Measurements from ENCODE around the gene NEURL1B.
"Not testable (repeated sequence)": the region's sequence is repeated elsewhere in the genome, so short reads cannot be mapped to it uniquely, and the experiment has no call there.

Gene NEURL1B

DNA sequence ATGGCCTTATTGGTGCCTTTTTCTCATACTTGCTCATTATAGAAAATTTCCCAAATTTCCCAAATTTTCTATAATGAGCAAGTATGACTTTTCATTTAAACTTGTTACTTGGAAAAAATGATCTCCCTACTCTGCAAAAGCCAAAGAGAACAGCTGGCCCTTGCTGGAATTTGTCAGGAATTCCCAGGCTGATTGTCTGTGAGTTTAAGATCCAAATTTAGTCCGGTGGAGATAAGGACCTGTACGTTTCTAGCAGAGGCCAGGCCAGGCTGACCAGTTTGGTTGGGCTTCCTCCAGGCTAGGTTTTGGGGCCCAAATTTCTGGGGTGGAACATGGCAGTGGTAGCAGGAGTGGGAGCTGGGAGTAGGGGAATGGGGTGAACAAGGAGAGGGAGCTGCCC is 51.9 kb downstream of the NEURL1B start:
- DNase-seq (ENCODE audit: low read depth in 1 of 2, low spot score in 1 of 2), result no peak

GRCh38 chr5:172694061-172694460 is 53.0 kb downstream of the NEURL1B start:
- DNase-seq (ENCODE audit: low read depth in 1 of 2, low spot score in 1 of 2), result no peak

DNA sequence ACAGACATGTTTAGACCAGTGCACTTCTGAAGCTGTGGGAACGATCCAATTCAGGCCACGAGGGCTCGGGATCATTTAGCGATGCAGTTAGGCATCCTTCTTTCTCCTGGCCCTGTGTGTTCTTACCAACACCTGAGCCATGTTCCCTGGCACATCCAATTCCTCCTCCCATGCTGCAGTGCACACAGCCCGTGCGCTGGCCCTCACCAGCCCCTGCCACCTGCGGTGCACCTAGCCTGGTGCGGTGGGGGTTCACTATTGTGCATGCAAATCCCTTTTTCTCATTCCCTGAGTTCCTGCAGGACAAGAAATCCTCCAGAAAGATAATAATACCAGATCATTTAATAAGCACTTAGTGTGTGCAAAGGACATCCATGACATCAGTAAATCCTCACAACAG is 53.5 kb downstream of the NEURL1B start:
- no peak for DNase-seq (ENCODE audit: low read depth in 1 of 2, low spot score in 1 of 2)

DNA sequence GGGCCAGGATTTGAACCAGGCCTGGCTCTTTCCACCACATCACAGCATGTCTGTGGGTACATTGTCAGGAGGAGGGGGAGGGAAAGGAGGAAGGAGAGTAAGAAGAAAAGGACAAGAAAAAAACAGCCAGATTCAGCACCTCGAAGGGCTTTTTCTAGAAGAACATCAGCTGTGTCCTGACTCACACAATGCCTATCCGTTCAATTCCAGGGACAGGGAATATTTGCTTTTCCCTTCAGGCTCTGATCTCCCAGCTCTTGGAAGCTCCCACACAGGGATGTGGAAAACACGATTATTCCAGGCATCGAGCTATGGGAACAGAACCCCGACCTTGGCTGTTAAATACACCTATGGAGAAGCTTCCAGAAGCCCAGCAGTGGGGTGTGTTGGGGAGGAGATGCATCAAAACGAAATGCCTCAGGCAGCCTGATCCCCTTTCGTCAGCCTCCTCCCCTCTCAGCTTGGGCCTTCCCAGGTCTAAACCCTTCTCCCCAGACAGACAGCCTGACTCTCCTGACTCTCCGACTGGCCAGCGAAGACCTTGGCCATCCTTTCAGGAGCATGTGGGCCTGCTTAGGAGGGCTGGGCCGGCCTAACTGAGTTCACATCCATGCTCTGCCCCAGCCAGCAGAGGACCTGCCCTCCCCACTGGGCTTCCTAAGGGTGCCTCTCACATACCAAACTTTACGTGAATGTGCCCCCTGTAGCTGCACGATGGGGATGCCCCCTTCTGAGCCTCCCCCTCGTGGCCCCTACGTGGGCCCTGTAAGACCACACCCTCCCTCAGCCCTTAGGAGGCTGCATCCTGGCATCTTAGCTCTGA is 54.4 kb downstream of the NEURL1B start:
- no peak for DNase-seq (ENCODE audit: low read depth in 1 of 2, low spot score in 1 of 2)

DNA sequence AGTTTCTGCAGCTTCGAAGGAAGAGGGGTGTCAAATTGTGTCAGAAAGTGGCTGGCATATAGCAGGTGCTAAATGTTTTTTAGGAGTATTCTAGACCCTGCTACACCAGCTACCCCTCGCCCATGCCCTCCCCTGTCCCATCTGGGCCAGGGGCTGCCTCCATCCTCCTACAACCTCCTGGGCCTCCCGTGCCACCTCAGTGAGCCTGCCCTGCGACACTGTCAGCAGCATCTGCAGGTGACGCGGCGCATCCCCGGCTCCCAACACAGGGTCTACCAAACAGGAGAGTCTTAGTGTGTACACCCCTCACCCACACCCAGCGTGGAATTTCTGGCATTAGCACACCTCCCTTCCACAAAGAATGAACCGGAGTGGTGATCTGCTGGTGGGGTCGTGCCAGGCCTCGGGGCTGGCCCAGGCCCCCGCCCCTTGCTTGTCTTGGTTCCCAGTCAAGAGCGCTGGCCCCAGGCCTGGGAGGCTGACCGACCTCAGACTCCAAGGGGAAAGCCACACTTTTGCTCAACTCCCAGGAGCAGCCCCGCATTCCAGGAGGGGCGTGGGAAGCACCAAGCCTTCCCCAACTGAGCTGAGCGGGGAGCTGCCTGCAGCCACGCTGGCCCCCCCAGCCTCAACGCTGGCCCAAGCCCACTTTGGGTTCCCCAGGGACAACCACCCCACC is 55.2 kb downstream of the NEURL1B start:
- no peak for DNase-seq (ENCODE audit: low read depth in 1 of 2, low spot score in 1 of 2)

GRCh38 chr5:172697123-172698121 is 56.4 kb downstream of the NEURL1B start:
- peak; percentile 60 to 80 for DNase-seq (ENCODE audit: low read depth in 1 of 2, low spot score in 1 of 2)

DNA sequence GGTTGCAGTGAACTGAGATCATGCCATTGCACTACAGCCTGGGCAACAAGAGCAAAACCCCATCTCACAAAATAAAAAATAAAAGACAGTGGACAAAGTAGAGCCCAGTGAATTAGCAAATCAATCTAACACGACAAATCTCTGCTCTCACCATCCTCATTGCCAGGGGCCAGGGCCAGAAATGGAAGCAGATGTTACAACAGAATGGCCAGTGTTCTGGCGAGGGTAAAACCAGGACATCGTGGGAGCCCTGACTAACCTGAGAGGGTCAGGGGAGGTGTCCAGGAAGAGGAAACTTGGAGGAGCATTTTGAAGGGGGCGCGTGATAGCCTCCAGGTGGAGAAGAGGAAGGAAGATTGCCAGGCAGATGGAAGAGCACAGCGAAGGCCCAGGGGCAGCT is 58.4 kb downstream of the NEURL1B start:
- no peak for DNase-seq (ENCODE audit: low read depth in 1 of 2, low spot score in 1 of 2)

DNA sequence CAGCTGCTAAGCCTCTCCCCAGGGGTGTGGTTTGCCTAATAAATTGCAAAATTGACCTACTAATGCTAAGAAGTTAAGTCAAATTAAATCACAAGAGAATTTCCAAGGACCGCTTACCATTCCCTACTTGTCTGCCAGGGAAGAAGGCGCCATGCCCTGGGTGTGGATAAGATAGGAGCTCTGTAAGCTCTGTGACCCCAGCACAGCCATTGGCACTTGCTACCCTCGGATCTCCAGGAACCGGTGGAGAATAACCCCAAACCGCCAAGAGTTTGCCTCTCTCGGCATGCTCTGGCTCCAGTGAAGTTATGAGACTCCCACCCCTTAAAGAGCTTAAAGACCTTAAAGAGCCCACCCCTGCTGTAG is 58.9 kb downstream of the NEURL1B start:
- no peak for DNase-seq (ENCODE audit: low read depth in 1 of 2, low spot score in 1 of 2)

GRCh38 chr5:172700365-172701290 is 59.6 kb downstream of the NEURL1B start:
- DNase-seq (ENCODE audit: low read depth in 1 of 2, low spot score in 1 of 2), result no peak

DNA sequence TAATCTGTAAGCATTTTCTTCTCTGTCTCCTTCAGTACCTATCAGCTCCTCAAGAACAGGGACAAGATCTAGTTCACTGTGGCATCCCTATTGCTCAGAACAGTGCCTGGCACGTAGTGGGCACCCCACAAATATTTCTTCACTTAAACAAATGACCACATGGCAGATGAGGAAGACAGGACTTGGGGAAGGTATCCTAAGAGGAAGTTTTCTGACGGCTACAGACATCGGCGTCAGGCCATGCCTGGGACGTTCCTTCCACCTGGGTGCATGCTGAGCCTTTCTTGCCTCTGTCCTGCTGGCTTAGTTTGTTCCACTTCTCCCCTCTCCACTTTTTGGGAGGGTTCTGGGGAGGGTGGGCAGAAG is 60.2 kb downstream of the NEURL1B start:
- DNase-seq (ENCODE audit: low read depth in 1 of 2, low spot score in 1 of 2), result no peak

DNA sequence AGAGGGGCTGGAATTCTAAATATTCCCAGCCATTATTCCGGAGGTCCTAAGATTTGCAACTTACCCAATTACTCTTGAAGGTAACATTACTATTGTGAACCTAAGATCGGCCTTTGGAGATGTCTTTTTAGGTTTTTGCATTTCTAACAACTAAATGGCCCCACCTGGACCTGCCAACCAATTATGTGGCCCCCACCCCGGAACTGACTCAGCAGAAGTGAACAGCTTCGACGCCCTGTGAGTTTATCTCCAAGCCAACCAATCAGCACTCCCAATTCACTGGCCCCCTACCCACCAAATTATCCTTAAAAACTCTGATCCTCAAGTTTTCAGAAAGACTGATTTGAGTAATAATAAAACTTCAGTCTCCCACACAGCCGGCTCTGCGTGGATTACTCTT is 62.9 kb downstream of the NEURL1B start:
- no peak for DNase-seq (ENCODE audit: low read depth in 1 of 2, low spot score in 1 of 2)

DNA sequence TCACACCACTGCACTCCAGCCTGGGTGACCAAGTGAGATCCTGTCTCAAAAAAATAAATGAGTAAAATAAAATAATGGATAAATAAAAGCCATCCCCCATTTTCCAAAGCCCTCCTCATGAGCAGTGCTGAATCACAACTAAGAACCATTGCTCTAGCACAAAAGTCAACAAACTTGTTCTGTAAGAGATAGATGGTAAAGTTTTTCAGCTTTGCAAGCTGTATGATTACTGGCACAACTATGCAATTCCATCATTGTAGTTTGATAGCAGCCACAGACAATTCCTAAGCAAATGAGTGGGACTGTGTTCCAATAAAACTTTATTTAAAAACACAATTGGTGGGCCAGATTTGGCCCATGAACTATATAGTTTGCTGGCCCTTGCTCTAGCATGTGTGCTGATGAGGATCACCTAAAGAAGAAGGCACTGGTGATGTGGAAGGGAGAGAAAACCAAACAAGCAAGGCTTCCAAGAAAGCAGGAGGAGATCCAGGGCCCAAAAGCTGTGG is 64.6 kb downstream of the NEURL1B start:
- no peak for DNase-seq (ENCODE audit: low read depth in 1 of 2, low spot score in 1 of 2)

- no peak for DNase-seq (ENCODE audit: low read depth in 1 of 2, low spot score in 1 of 2)
Measured at GRCh38 chr5:172706796-172707195, 65.7 kb downstream of the NEURL1B start.

- DNase-seq (ENCODE audit: low read depth in 1 of 2, low spot score in 1 of 2), result no peak
Measured at GRCh38 chr5:172707285-172708182, 66.5 kb downstream of the NEURL1B start.

- DNase-seq (ENCODE audit: low read depth in 1 of 2, low spot score in 1 of 2), result no peak
Measured at GRCh38 chr5:172708183-172708505, 67.1 kb downstream of the NEURL1B start.

DNA sequence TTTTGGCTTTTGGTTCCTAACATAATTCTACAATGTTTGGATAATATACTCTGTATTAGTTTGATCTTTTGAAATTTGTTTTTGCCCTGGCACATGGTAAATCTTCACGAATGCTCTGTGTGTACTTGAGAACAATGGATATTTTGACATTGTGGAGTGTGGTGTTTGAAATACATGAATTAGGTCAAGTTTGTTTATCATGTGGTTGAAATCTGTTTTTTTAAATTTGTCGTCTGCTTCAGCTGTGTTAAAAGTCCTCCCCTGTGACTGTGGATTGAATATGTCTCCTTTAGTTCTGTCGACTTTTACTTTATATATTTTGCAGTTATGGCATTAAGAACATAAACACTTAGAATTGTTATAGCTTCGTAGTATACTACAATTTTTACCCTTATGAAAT is 69.6 kb downstream of the NEURL1B start:
- no peak for DNase-seq (ENCODE audit: low read depth in 1 of 2, low spot score in 1 of 2)

DNA sequence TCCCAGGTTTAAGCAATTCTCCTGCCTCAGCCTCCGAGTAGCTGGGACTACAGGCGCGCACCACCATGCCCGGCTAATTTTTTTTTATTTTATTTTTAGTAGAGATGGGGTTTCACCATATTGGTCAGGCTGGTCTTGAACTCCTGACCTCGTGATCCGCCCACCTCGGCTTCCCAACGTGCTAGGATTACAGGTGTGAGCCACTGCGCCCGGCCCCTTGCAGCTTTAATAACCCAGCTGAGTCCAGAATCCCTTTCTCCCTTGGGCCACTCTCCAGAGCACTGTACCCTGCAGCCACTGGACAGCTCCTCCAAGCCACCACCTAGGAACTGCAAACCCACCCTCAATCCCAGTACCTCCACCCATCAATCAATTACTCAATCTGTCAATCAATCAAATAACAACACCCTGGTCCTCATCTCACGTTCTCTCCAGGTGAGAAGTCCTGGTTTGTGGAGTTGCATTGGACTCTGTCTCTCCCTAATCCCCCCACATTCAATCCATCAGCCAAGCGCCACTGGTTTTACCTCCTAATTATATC is 70.3 kb downstream of the NEURL1B start:
- not testable (repeated sequence) for DNase-seq (ENCODE audit: low read depth in 1 of 2, low spot score in 1 of 2)

- no peak for DNase-seq (ENCODE audit: low read depth in 1 of 2, low spot score in 1 of 2)
Measured at GRCh38 chr5:172712610-172713009, 71.5 kb downstream of the NEURL1B start.

DNA sequence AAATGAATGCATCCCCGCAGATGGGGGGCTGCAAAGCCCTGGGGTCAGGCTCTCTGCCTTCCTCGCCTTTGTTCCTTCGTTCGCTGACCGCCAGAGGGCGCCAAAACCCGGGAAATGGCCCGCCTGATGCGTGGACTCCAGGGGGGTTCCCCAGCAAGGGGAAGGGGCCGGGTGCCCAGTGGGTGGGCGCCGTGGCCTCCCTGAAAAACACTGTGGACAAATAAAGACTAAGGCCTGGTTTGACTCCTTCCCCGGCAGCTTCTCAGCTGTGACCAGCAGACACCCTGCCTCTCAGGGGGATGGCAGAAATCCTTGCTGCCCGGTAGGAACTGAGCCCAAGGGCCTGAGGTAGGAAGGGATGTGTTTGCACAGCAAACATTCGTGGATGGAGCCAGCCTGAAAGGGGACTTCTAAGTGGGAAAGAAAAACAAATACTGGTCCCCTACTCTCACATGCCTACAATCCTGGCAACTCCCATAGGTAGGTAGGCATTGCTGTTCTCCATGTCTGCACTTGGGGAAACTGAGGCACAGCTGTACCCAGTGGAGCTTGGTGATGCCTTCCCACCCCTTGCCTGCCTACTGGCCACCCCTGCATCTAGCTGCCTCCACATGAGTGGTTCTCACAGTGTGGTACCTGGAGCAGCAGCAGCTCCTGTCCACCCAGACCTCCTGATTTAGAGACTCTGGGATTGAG is 72.2 kb downstream of the NEURL1B start:
- DNase-seq (ENCODE audit: low read depth in 1 of 2, low spot score in 1 of 2), result peak; percentile 60 to 61

Measured in activated CD4-positive, alpha-beta T cell treated with anti-CD3 and anti-CD28 coated beads, Interleukin-2, amount 50 U/mL, for 24 hours (primary cell).